GM19467 (cell line): ENCODE results near the gene C13orf42.
A peak's percentile ranks its signal among the peaks of the same experiment; 100 is the strongest.
"Not testable (repeated sequence)": the region's sequence is repeated elsewhere in the genome, so short reads cannot be mapped to it uniquely, and the experiment has no call there.

Source experiments
- ATAC-seq: cut with Tn5 transposase; IDR thresholded peaks from one replicate; pipeline ENCODE4 v1.9.1; 2021; ENCODE audit warnings: mild to moderate bottlenecking, moderate library complexity; ENCODE audit not compliant: unreplicated experiment

The C13orf42 gene

DNA sequence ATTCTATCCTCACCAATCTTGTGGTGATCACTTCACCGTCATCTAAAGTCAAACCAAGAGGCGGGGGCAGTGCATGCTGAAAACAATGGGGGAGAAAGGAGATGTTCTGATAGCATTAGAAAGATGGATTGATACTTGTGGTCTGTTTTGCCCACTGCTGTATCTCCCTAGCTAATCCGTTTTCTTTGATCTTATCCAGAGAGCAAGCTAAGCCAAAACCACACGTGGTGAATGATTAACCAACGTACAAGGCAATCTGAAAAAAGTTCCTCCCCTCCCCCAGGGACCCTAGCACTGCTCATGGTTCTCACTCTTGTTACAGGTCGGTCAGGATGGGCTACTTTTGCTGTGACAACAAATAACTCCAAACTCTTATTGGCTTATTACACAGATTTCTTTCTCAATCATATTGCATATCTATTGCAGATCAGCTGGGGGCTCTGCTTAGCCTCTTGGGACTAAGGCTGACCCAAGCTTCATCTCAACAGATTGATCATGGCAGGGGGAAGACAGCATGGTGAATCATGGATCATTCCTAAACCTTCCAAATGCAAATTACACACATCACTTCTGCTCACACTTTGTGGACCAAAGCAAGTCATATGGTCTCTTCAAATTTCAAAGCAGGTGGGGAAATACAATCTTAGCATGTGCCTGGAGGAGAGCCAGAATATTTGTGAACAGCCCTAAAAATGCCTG, 11.9 kb upstream of the C13orf42 start:
- ATAC-seq, result no peak

GRCh38 chr13:51120873-51121272, 9.8 kb upstream of the C13orf42 start:
- ATAC-seq, result not testable (repeated sequence)

- no peak for ATAC-seq
These were observed 7.8 kb upstream of the C13orf42 start for GRCh38 chr13:51118809-51119431.

DNA sequence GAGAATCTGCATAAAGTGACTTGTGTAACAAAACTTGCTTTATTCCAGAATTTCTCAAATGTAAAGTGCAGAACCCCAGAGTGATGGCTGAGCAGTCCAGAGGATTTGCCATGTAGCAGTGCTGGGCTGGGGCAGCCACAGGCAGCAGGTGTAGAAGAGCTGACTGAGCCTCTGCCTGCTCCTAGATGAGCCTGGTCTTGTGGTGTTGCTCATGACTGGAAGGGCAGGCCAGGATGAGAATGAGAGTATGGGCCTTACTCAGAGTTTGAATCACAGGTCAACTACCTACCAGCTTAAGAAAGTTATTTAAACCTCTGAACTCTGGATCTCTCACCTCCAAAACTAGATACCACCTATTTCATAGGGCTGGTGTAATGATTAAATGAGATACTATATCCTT, 2.9 kb upstream of the C13orf42 start:
- no peak for ATAC-seq

DNA sequence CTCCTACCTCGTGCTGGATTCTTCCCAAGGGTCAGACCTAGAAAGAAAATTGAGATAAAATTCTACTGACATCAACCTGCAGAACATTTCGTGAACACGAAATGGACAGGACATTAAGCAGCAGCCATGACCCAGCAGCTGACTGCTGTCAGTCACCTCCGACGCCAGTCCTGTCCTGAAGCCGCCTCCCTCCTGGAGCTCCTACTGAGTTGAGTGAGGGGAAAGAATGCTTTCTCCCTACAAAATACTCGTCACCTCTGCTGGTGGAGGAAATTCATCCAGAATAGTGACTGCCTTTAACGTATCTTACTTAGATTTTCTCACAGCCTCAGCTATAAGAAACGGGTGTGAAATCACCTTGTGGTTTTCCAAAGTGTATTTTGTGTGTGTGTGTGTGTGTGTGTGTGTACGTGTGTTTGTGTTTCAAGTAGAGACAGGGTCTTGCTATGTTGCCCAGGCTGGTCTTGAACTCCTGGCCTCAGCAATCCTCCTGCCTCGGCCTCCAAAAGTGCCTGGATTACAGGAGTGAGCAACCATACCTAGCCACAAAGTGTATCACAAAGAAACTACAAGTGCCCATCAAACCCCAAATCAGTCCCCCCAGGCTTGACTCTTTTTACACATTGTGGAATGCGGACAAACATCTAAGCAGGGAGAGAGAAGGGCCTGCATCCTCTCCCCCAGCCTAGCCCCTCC, 2.3 kb upstream of the C13orf42 start:
- ATAC-seq, result no peak

- no peak for ATAC-seq
These were observed 1.7 kb upstream of the C13orf42 start for GRCh38 chr13:51112771-51113170.

DNA sequence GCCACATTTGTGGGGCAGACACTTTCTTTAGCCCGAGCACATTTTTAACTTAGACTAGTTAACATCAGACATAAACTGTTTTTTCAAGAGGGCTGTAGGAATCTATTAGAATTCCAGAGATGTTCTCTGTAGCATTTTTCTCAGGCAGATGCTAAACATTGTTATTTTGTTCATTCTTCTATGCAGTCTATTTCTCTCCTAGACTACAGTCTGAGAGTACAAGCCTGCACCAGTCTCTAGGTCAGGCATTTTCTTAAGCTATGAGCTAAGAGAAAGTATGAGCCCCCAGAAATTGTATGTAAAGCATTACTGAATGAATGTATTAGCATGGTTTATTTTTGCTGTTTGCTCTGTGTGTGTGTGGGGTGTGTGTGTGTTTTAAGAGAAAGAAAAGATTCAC, 923 bp upstream of the C13orf42 start:
- ATAC-seq, result no peak

DNA sequence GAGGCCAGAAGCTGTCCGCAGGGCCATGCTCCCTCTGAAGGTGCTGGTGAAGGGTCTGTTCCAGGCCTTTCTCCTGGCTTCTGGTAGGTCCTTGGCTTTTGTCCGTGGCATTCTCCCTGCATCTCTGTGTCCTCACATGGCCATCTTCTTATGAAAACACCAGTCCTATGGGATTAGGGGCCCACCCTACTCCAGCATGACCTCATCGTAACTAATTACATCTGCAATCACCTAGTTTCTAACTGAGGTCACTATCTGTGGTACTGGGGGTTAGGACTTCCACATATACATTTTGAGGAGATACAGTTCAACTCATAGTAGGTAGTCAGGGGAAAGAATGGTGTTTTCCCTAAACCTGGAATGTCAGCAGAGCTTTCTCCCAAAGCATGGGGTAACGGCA, 3.1 kb downstream of the C13orf42 start:
- no peak for ATAC-seq

GRCh38 chr13:51105046-51105445, 6.0 kb downstream of the C13orf42 start:
- no peak for ATAC-seq

GRCh38 chr13:51101636-51102235, 9.3 kb downstream of the C13orf42 start:
- ATAC-seq, result no peak

DNA sequence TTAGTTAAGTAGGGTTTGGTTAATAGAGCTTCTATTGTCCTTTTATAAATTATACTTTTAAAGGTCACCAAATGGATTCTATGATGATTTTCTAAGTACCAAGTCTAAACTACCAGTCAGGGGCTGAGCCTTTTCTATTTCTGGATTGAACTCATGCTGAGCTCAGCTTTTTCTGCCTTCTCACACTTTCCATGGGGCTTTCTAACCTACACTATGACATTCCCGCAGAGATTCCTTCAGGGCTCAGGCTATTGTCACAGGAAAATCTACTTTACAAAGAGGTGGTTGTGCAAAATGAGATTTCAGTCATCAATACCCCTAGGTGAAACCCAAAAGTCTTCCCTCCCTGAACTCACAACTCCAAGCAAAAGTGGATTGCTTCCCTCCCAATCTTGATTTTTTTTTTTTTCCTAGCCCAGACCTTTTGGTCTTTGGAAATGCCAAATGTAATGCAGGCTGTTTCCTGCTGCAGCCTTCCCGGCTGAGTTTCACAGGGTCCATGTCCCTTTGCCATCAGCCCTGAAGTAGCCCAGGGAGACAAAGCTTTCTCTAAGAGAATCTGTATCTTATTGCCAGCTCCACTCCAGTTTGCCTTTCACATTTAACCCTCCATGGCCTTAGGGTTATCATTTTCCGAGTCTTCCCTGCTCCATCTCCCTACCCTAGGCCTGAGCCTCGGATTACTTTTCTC, 13.6 kb downstream of the C13orf42 start:
- no peak for ATAC-seq

GRCh38 chr13:51096131-51096530, 14.9 kb downstream of the C13orf42 start:
- no peak for ATAC-seq

- no peak for ATAC-seq
These were observed 17.5 kb downstream of the C13orf42 start for GRCh38 chr13:51093574-51093973.

- ATAC-seq, result no peak
These were observed 19.2 kb downstream of the C13orf42 start for GRCh38 chr13:51091839-51092238.

DNA sequence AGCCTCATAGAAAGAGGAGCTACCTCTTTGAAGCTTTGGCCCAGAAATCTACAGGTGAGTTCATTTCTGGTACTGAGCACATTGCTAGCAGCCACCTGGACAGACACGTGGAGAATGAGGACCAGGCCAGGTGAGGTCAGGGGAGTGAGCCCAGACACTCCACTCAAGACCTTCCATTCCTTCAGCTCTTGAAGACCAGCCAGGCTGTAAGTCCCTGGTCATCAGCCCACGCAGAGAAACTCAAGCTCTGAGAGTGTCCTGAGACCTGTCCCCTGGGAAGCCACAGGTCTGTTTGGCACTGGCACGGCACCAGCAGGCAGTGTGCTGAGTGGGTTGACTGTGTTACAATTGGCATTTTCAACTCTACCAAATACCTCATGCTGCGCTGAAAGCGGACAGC, 27.4 kb downstream of the C13orf42 start:
- ATAC-seq, result no peak

DNA sequence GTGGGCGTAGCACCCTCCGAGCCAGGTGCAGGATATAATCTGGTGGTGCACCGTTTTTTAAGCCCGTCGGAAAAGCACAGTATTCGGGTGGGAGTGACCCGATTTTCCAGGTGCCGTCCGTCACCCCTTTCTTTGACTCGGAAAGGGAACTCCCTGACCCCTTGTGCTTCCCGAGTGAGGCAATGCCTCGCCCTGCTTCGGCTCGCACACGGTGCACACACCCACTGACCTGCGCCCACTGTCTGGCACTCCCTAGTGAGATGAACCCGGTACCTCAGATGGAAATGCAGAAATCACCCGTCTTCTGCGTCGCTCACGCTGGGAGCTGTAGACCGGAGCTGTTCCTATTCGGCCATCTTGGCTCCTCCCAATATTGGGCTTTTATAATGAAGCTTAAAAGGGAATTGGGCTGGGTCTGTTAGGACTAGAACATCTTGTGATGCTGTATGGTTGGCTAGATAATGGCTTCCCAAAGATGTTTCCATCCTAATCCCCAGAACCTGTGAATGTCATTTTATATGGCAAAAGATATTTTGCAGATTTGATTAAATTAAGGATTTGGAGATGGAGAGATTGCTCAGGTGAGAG, 30.5 kb downstream of the C13orf42 start:
- not testable (repeated sequence) for ATAC-seq

DNA sequence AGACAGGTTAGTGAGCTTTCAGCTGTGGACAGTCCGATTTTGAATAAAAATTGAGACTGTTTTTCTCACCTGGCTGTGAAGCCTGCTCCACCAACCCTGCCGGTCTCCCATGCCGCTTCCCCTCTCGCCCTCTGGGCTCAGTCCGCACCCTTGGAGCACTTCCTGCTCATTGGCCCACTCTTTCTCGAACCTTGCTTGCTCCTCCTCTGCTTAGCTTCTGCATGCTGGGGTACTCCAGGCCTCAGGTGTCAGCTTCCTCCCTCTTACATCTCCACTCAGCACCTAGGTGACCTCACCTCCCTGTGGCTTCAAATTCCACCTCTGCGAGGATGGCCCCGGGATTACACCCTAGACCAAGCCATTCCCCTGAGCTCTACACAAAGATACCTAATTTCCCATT, 39.6 kb downstream of the C13orf42 start:
- ATAC-seq, result no peak

DNA sequence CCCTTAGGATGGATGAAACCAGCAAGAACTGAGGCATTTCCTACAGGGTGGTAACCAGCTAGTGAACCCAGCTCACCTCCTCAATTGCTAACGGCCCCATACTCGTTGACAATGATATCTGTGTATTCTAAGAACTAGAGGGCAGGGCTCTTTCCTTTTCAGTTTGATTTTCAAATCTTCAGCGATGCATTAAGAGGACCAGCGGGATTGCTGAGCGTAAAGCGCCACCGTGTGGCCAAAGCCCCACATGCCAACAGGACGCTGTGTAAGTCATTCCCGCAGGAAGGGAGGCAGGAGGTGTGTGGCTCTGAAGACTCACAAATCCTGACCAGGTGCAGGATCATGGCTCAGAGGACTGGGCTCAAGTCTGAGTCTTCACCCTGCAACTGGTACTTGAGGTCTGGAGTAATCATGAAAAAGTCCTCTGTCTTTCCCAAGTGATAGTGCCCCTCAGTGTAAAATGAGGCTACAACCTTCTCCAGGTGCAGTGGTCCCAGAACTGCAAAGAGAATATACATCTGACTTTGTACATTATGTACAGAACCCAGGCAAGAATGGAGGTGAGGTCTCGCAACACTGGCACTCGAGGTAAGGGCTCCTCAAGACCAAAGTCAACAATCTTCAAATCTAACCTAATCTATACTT, 40.9 kb downstream of the C13orf42 start:
- peak; percentile 56 for ATAC-seq

GRCh38 chr13:51068501-51068900, 42.6 kb downstream of the C13orf42 start:
- no peak for ATAC-seq

DNA sequence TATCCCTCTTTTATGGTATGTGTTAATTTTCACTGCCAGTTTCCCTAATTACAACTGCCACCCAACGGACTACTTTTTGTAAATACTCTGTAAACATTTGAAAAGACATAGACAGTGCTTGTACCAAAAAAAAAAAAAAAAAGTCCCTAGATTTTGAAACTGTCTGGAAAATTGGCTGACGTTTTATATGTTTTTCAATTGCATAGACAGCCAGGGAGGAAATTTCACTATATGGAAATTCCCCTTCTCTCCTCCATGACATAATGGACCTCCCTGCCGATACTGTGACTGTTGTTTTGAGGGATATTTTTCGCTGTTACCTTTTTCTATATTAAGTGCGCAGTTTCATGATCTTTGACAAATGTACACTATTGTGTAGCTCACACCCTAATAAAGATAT, 43.4 kb downstream of the C13orf42 start:
- ATAC-seq, result no peak
